ENCODE data around the gene CLIC6.

- TF ChIP-seq ARNTL (CRISPR knock-in tag; IDR thresholded peaks at IDR 0.05; ENCODE audit: borderline replicate concordance, low read depth) (no peak), GLIS3 (CRISPR knock-in tag; IDR thresholded peaks at IDR 0.05) (no peak), ZNF70 (CRISPR knock-in tag; IDR thresholded peaks at IDR 0.05) (no peak), RARB (CRISPR knock-in tag; IDR thresholded peaks at IDR 0.05) (no peak), ZFP30 (CRISPR knock-in tag; IDR thresholded peaks at IDR 0.05) (no peak), CREB5 (CRISPR knock-in tag; IDR thresholded peaks at IDR 0.05; ENCODE audit: low read depth) (no peak)
- TF ChIP-seq, protein P1, sequence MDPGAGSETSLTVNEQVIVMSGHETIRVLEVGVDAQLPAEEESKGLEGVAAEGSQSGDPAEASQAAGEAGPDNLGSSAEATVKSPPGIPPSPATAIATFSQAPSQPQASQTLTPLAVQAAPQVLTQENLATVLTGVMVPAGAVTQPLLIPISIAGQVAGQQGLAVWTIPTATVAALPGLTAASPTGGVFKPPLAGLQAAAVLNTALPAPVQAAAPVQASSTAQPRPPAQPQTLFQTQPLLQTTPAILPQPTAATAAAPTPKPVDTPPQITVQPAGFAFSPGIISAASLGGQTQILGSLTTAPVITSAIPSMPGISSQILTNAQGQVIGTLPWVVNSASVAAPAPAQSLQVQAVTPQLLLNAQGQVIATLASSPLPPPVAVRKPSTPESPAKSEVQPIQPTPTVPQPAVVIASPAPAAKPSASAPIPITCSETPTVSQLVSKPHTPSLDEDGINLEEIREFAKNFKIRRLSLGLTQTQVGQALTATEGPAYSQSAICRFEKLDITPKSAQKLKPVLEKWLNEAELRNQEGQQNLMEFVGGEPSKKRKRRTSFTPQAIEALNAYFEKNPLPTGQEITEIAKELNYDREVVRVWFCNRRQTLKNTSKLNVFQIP (CRISPR knock-in tag; IDR thresholded peaks at IDR 0.05; ENCODE audit: borderline replicate concordance, low read depth): no peak
- TF ChIP-seq, protein P2, sequence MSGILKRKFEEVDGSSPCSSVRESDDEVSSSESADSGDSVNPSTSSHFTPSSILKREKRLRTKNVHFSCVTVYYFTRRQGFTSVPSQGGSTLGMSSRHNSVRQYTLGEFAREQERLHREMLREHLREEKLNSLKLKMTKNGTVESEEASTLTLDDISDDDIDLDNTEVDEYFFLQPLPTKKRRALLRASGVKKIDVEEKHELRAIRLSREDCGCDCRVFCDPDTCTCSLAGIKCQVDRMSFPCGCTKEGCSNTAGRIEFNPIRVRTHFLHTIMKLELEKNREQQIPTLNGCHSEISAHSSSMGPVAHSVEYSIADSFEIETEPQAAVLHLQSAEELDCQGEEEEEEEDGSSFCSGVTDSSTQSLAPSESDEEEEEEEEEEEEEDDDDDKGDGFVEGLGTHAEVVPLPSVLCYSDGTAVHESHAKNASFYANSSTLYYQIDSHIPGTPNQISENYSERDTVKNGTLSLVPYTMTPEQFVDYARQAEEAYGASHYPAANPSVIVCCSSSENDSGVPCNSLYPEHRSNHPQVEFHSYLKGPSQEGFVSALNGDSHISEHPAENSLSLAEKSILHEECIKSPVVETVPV (CRISPR knock-in tag; IDR thresholded peaks at IDR 0.05): no peak
Measured at GRCh38 chr21:34692458-34693020, 23.7 kb downstream of the CLIC6 start.
